Esophagus squamous epithelium (tissue), 5 donors: ENCODE data around the gene KIF13A. TPM values are rescaled to one million over a fixed set of nuclear protein-coding genes. Genes with fewer than 3 reads are reported as not detected.

ENCODE experiments used
- DNase-seq: peaks from one replicate; lab custom pipeline; 2025; lab: John Stamatoyannopoulos, UW
- H3K27ac ChIP-seq, 4 donors: fragments of 200-600 bp; sonication (generic); one replicate each; pipeline ENCODE4 v1.5.1; 2016 to 2019; ENCODE audit warnings: mild to moderate bottlenecking in 1 of 4
- H3K27me3 ChIP-seq, 4 donors: fragments of 200-600 bp; sonication (generic); 1 replicate in 3 of 4; 2 replicates in 1 of 4; pipeline versions ENCODE4 v1.5.1 to v1.6.0; 2017 to 2021; ENCODE audit warnings: antibody characterized with exemption in 1 of 4
- H3K36me3 ChIP-seq, 3 donors: fragments of 200-600 bp; sonication (generic); one replicate each; pipeline ENCODE4 v1.5.1; 2016 to 2019
- H3K4me1 ChIP-seq, 3 donors: fragments of 200-600 bp; sonication (generic); one replicate each; pipeline ENCODE4 v1.5.1; 2017 to 2019
- H3K4me3 ChIP-seq, 4 donors: fragments of 200-600 bp; sonication (generic); 1 replicate in 3 of 4; 2 replicates in 1 of 4; pipeline ENCODE4 v1.5.1; 2016 to 2019; ENCODE audit warnings: mild to moderate bottlenecking in 2 of 4, moderate library complexity in 1 of 4
- H3K9me3 ChIP-seq, 3 donors: fragments of 200-600 bp; sonication (generic); one replicate each; pipeline ENCODE4 v1.5.1; 2016 to 2019
- CTCF ChIP-seq, 6 experiments: fragments of 450-650 bp in 4 of 6; fragments of 200-600 bp in 2 of 6; sonication (generic) in 2 of 6; IDR thresholded peaks; one replicate each; pipeline ENCODE4 v1.5.1; 2016 to 2019; ENCODE audit warnings: antibody characterized with exemption in 6 of 6, mild to moderate bottlenecking in 4 of 6, moderate library complexity in 4 of 6
- POLR2A ChIP-seq, 4 donors: fragments of 450-650 bp; IDR thresholded peaks; one replicate each; pipeline ENCODE4 v1.6.1; 2017; ENCODE audit warnings: antibody characterized with exemption in 4 of 4, mild to moderate bottlenecking in 4 of 4, moderate library complexity in 3 of 4
- WGBS, 2 donors: methylation state at CpG; one replicate each; pipeline ENCODE4 v1.1.5; 2018; 5-methylcytosine and 5-hydroxymethylcytosine counted together
- intact Hi-C: fragments of 100-400 bp; cut with DNase I; formaldehyde crosslinking; loops from one replicate; pipeline ENCODE4 v1.15.0; 2022
- total RNA-seq, 4 donors: library from RNA; depleted of rRNA; stranded (reverse); fragments of >200 nt; gene quantifications; one replicate each; pipeline ENCODE4 v1.1.0, GENCODE V29; 2016
- donor health status: DM: yes; HTN: yes; CAD: no.

KIF13A gene
- total RNA-seq, 4 donors from 2014 or later, result 18.7 to 34.5 (median 25.0) TPM

DNA sequence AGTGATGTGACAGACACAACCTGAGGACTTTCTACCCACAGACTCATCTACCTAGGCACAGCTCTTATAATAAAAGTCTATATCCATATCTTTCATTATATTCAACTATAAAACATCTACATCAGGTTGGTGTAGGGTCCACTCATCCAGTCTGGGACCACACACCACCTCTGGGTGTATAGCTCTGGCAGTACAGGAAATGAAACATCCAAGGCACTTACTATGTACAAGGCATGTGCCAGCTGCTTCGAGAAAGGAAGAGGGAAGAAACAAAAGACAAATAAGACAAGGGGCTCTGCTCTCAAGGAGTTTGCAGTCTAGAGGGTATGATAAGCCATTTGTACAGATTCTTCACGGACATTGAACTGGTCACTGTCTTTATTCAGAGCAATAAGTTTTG lies 18.6 kb downstream of the KIF13A start:
- no peak for DNase-seq
- WGBS, 2 donors, result 77 to 81% methylated on average over 2 of the region's 2 CpGs
- intact Hi-C loops, result no loop called here

DNA sequence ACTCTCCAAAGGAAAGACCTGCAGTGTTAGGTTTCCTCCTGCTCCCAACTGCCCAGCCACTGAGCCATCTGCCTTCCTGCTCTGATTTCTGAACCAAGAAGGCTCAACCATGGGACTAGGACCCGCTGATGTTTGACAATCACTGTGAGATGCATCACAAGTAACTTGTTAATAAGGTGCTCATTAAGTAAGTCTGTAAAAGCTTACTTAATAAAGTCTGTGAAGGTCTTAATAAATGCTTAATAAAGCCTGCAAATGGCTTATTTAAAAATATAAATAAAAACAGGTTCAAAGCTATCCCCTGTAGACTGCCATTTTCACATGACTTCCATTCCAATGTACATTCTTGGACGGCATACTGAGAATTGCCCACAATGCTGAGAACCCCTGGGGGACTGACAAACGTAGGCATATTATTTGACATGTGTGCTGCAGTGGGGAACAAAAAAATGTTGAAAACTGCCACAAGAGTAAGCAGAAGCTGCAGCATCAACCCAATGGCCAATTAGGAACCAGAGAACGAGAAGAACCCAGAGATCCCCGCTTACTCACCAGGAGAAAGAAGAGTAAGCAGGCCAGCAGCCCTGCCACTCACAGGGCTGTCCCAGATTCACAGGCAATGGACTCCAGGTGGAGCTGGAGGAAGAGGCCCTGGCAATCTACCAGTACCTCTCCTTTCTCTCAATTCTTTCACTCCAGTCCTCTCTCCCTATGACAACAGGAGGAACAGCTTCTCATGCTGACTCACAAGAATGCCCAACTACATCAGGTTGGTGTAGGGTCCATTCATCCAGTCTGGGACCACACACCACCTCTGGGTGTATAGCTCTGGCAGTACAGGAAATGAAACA lies 19.5 kb downstream of the KIF13A start:
- Histone ChIP-seq H3K27me3 (no peaks in the 10 kb centered on the region), H3K4me3 (no peak overlapping the region), H3K27ac (no peak overlapping the region), H3K4me1 (peaks cover 14 to 53% (median 21%) of the 10 kb centered on the region in 3 donors), H3K9me3 (no peaks in the 10 kb centered on the region), H3K36me3 (no peaks in the 10 kb centered on the region)
- TF ChIP-seq POLR2A (IDR thresholded peaks at IDR 0.05), result no peak
- no peak for TF ChIP-seq CTCF (IDR thresholded peaks at IDR 0.05)
- intact Hi-C loops, result no loop called here
- DNase-seq, result no peak
- WGBS, 2 donors, result 81 to 83% methylated on average over 5 of the region's 5 CpGs

More for the DNA sequence above, 18.6 kb downstream of the KIF13A start:
- Histone ChIP-seq H3K36me3 (no peaks in the 10 kb centered on the region), H3K4me3 (no peak overlapping the region), H3K4me1 (peaks cover 14 to 61% (median 22%) of the 10 kb centered on the region in 3 donors), H3K27ac (no peak overlapping the region), H3K9me3 (no peaks in the 10 kb centered on the region), H3K27me3 (no peaks in the 10 kb centered on the region)
- TF ChIP-seq POLR2A (IDR thresholded peaks at IDR 0.05) (no peak), CTCF (IDR thresholded peaks at IDR 0.05) (no peak)

DNA sequence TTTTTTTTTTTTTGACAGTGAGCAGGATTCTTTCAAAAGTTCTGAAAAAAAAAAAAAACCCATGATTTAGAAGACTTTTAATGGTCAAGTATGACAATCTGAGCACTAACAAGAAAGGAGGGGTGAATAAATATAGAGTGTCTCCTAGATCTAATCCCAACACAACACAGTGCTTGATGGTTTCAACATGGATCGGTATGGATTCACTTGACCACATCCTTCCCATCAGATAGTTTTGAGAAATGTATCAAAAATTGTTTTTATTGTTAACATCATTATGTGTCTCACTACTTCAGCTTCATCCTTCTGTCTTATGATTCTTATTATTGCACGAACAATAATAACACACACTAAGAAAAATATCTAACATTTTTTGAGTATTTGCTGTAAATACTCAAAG lies 21.0 kb downstream of the KIF13A start:
- TF ChIP-seq POLR2A (IDR thresholded peaks at IDR 0.05) (no peak), CTCF (IDR thresholded peaks at IDR 0.05) (no peak)
- WGBS, 2 donors, result 71 to 76% methylated on average over 2 of the region's 2 CpGs
- Histone ChIP-seq H3K36me3 (no peaks in the 10 kb centered on the region), H3K4me1 (peaks cover 5 to 51% (median 20%) of the 10 kb centered on the region in 3 donors), H3K4me3 (no peak overlapping the region), H3K27me3 (no peaks in the 10 kb centered on the region), H3K9me3 (no peaks in the 10 kb centered on the region), H3K27ac (no peak overlapping the region)
- DNase-seq, result no peak
- intact Hi-C loops, result no loop called here

GRCh38 chr6:17965397-17965796 lies 22.0 kb downstream of the KIF13A start:
- H3K36me3 ChIP-seq, result no peaks in the 10 kb centered on the region
- no peak overlapping the region for H3K4me3 ChIP-seq
- H3K27me3 ChIP-seq, result no peaks in the 10 kb centered on the region
- intact Hi-C loops, result no loop called here
- TF ChIP-seq CTCF (IDR thresholded peaks at IDR 0.05) (no peak), POLR2A (IDR thresholded peaks at IDR 0.05) (no peak)
- H3K9me3 ChIP-seq, result no peaks in the 10 kb centered on the region
- no peak for DNase-seq
- H3K27ac ChIP-seq, result peak overlapping the region in 3 of 4 donors; percentile 52 to 69 (median 66)
- peaks cover 0 to 44% (median 16%) of the 10 kb centered on the region in 3 donors for H3K4me1 ChIP-seq

- H3K27me3 ChIP-seq, result no peaks in the 10 kb centered on the region
- peaks cover 0 to 44% (median 16%) of the 10 kb centered on the region in 3 donors for H3K4me1 ChIP-seq
- H3K4me3 ChIP-seq, result no peak overlapping the region
- no peaks in the 10 kb centered on the region for H3K9me3 ChIP-seq
- TF ChIP-seq CTCF (IDR thresholded peaks at IDR 0.05), result no peak
- no peak for TF ChIP-seq POLR2A (IDR thresholded peaks at IDR 0.05)
- intact Hi-C loops, result no loop called here
- 80 to 86% methylated on average over 8 of the region's 8 CpGs for WGBS, 2 donors
- H3K27ac ChIP-seq, result peak overlapping the region in 3 of 4 donors; percentile 52 to 69 (median 66)
- no peaks in the 10 kb centered on the region for H3K36me3 ChIP-seq
- DNase-seq, result no peak
These were observed 22.8 kb downstream of the KIF13A start for GRCh38 chr6:17964633-17965032.
